Calu3 (cell line): Measurements from ENCODE around the gene MACROH2A2. TPM values are rescaled to one million over a fixed set of nuclear protein-coding genes. Genes with fewer than 3 reads are reported as not detected.

ENCODE experiments used
- BruUV-seq: library from RNA; stranded (reverse); fragments of 400-500 nt; replicated peaks from 2 replicates; lab custom pipeline; 2021; lab: Mats Ljungman, UMichigan
- CTCF ChIA-PET: fragments of 300-600 bp; sonication (Branson Sonifier 250); formaldehyde crosslinking; loops from one replicate; lab custom pipeline; 2022; ENCODE audit warnings: antibody characterized with exemption; lab: Charles Lee
- DNase-seq: peaks from one replicate; pipeline ENCODE4 v3.0.0; 2022
- H3K27ac Mint-ChIP-seq: one replicate; pipeline ENCODE4 v1.8.0; 2022; ENCODE audit warnings: mixed read lengths; ENCODE audit not compliant: unreplicated experiment
- H3K27me3 Mint-ChIP-seq: one replicate; pipeline ENCODE4 v1.8.0; 2022; ENCODE audit warnings: mixed read lengths; ENCODE audit not compliant: unreplicated experiment
- H3K36me3 Mint-ChIP-seq: one replicate; pipeline ENCODE4 v1.8.0; 2022; ENCODE audit warnings: mild to moderate bottlenecking, moderate library complexity, mixed read lengths; ENCODE audit not compliant: insufficient read depth, unreplicated experiment
- H3K4me1 Mint-ChIP-seq: one replicate; pipeline ENCODE4 v1.8.0; 2022; ENCODE audit warnings: mild to moderate bottlenecking, low read depth, mixed read lengths; ENCODE audit not compliant: unreplicated experiment
- H3K4me3 Mint-ChIP-seq: one replicate; pipeline ENCODE4 v1.8.0; 2022; ENCODE audit warnings: mild to moderate bottlenecking, low read depth, moderate library complexity, mixed read lengths; ENCODE audit not compliant: unreplicated experiment
- H3K9me3 Mint-ChIP-seq: one replicate; pipeline ENCODE4 v1.8.0; 2022; ENCODE audit warnings: low read depth, mixed read lengths; ENCODE audit not compliant: unreplicated experiment
- intact Hi-C: fragments of 100-400 bp; cut with micrococcal nuclease; formaldehyde crosslinking; loops from one replicate; pipeline ENCODE4 v1.10.0; 2022; ENCODE audit not compliant: unreplicated experiment
- total RNA-seq: library from RNA; stranded (reverse); gene quantifications from 2 replicates; pipeline ENCODE4 v1.2.3, GENCODE V29; 2022
- TF ChIP-seq, protein P1 (sequence below): fragments of 200-600 bp; IDR thresholded peaks from one replicate; pipeline ENCODE4 v1.8.0; 2022; ENCODE audit warnings: antibody characterized with exemption; ENCODE audit not compliant: unreplicated experiment

Gene MACROH2A2
- total RNA-seq, 1 experiment from 2014 or later = 24.5 TPM

DNA sequence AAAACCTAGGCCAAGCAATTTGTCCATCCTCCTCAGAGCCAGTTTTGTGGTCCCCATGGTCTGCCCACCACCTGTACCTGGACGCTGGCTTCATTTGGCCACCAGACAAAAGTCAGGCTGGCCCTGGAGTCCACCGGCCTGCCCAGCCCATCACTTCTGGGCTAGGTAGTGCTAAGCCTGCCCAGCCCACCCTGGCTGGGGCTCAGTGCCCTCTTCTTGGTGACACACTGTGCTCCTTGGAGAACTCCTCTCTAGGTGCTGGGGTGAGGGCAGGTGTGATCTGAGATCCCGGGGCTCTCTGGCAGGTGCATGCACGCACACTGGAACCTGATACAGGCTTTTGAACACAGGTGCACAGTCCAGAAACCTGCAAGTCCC, 78.9 kb downstream of the MACROH2A2 start:
- CTCF ChIA-PET = interaction anchor here (0.8 kb wide), 1 partner anchor 16 kb away, joined by 3 read pairs; no protein-coding TSS in a partner anchor
- H3K9me3 Mint-ChIP-seq = no peaks in the 10 kb centered on the region
- TF ChIP-seq, protein P1, sequence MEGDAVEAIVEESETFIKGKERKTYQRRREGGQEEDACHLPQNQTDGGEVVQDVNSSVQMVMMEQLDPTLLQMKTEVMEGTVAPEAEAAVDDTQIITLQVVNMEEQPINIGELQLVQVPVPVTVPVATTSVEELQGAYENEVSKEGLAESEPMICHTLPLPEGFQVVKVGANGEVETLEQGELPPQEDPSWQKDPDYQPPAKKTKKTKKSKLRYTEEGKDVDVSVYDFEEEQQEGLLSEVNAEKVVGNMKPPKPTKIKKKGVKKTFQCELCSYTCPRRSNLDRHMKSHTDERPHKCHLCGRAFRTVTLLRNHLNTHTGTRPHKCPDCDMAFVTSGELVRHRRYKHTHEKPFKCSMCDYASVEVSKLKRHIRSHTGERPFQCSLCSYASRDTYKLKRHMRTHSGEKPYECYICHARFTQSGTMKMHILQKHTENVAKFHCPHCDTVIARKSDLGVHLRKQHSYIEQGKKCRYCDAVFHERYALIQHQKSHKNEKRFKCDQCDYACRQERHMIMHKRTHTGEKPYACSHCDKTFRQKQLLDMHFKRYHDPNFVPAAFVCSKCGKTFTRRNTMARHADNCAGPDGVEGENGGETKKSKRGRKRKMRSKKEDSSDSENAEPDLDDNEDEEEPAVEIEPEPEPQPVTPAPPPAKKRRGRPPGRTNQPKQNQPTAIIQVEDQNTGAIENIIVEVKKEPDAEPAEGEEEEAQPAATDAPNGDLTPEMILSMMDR = no peak
- intact Hi-C loops = no loop called here
- H3K4me1 Mint-ChIP-seq = peaks cover 36% of the 10 kb centered on the region
- peak overlapping the region; percentile 98 for H3K4me3 Mint-ChIP-seq
- H3K27ac Mint-ChIP-seq = peak overlapping the region; percentile 91
- no peak for DNase-seq
- no TSS peak for BruUV-seq
- H3K27me3 Mint-ChIP-seq = no peaks in the 10 kb centered on the region
- H3K36me3 Mint-ChIP-seq = peaks cover 26% of the 10 kb centered on the region

DNA sequence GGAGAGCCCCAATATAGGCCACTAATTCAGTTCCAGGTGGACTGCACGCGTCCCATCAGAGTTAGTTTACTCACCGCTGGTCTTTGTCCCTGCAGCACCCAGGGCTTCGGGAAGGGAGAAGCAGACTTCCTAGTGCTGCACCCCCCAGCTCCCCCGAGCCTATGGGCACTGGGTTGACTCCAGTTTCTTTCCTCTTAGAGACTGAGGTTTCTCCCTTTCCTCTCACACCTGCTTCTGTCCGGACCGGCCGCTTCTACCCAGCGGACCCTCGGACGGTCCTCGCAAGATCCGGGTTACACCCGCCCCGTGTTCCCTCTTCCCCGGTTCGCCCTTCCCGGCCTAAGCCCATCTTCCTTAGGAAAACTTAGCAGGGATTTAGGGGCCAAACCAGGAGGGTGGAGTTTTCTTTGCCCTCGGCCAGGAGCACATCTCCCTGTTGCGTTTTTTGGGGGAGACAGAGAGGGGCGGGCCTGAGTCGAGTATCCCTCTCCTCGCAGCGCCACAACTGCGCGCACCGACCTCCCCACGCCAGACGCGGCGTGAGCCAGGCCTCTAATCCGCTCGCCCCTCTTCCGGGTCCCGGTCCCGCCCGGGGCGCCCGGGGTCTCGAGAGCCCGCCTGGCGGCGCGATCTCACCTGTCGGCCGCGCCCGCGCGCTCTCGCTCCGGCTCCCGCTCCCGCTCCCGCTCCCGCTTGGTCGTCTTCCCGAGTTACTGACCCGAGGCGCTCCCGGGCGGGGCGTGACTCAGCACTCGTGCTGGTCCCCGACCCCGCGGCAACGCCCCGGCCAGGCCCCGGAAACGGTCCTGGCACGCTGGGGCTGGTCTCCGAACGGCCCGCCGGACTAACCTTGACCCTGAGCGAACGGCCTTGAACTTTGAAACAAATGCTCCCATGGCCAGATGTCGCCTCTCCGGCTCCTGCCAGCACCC, 79.7 kb downstream of the MACROH2A2 start, which contains the start of gene AIFM2:
Gene AIFM2 (minus strand): TSS at position 728 of the 932 bp plus-strand sequence. CDS start 8,741 bp downstream, outside the sequence.
- peak; percentile 87 for DNase-seq
- no TSS peak for BruUV-seq
- peaks cover 22% of the 10 kb centered on the region for H3K36me3 Mint-ChIP-seq
- TF ChIP-seq, protein P1 = no peak
- peak within 1 kb of the TSS; percentile 98 for H3K4me3 Mint-ChIP-seq
- peak within 1 kb of the TSS; percentile 91 for H3K27ac Mint-ChIP-seq
- H3K27me3 Mint-ChIP-seq = no peaks in the 10 kb centered on the region
- no peaks in the 10 kb centered on the region for H3K9me3 Mint-ChIP-seq
- CTCF ChIA-PET = interaction anchor here (0.8 kb wide), 2 partner anchors 17 to 273 kb away, joined by 3 read pairs; no protein-coding TSS in a partner anchor
- H3K4me1 Mint-ChIP-seq = peaks cover 36% of the 10 kb centered on the region
- intact Hi-C loops = no loop called here

DNA sequence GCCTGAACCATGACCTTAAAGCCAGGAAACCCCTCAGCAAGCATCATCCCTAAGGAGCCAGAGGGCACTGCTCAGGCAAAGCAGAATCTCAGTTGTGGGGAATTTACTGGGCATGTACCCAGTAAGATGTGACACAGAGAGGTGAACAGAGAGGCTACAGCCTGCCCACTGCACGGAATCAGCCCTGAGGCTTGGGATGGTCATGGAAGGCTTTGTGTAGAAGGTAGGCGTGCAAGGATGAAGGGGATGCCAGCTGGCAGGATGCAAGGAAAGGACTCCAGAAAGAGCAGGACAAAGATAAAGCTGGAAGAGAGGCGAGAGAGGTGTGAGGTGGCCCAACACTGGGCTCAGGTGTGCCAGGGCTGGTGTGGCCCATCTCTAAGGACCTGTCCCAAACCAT, 82.4 kb downstream of the MACROH2A2 start:
- TF ChIP-seq, protein P1 = no peak
- H3K4me3 Mint-ChIP-seq = no peak overlapping the region
- H3K9me3 Mint-ChIP-seq = no peaks in the 10 kb centered on the region
- CTCF ChIA-PET = no interaction called here
- DNase-seq = no peak
- H3K4me1 Mint-ChIP-seq = peaks cover 34% of the 10 kb centered on the region
- intact Hi-C loops = no loop called here
- peaks cover 25% of the 10 kb centered on the region for H3K36me3 Mint-ChIP-seq
- no peak overlapping the region for H3K27ac Mint-ChIP-seq
- BruUV-seq = no TSS peak
- H3K27me3 Mint-ChIP-seq = no peaks in the 10 kb centered on the region

DNA sequence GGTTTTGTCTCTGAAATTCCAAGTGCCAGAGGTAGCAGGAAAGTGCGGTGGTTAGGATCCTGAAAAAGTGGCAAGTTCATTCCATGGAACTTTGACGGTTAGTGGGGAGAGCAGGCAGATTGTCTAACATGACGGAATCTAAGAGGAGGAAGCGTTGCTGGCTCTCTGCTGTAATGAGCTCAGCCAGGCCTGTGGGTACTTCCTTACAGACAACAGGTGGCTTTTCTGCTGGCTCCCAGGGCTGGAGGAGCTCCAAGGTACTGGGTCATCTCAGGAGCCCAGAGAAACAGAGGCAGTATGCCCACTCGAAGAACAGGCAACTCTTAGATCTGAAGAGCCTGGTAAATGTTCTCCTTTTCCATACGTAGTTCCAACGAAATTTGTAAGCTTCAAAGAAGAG, 83.0 kb downstream of the MACROH2A2 start:
- Mint-ChIP-seq H3K36me3 (peaks cover 28% of the 10 kb centered on the region), H3K4me3 (no peak overlapping the region), H3K9me3 (no peaks in the 10 kb centered on the region), H3K27me3 (no peaks in the 10 kb centered on the region), H3K27ac (no peak overlapping the region), H3K4me1 (peaks cover 28% of the 10 kb centered on the region)
- CTCF ChIA-PET = interaction anchor here (0.8 kb wide), 1 partner anchor 18 kb away, joined by 3 read pairs; no protein-coding TSS in a partner anchor
- BruUV-seq = no TSS peak
- DNase-seq = no peak
- intact Hi-C loops = no loop called here
- TF ChIP-seq, protein P1 = no peak
